ENCODE results near the gene DVL1. TPM values are rescaled to one million over a fixed set of nuclear protein-coding genes. Genes with fewer than 3 reads are reported as not detected.

DVL1 gene
- total RNA-seq, 1 experiment from 2014 or later = 83.9 TPM

DNA sequence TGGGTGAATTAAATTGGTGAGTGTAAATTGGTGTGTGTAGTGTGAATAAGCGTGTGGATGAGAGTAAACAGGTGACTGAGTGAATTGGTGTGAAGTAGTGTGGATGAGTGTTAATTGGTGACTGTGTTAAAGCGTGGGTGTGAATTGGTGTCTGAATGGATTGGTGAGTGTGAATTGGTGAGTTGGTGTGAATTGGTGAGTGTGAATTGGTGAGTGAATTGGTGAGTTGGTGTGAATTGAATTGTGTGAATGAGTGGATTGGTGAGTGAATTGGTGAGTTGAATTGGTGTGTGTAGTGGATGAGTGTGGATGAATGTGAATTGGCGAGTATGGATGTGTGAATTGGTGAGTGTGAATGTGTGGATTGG lies 17.5 kb upstream of the DVL1 start:
- no peak for DNase-seq
- Mint-ChIP-seq H3K27ac (ENCODE audit: unreplicated experiment) (no peak overlapping the region), H3K27me3 (ENCODE audit: unreplicated experiment) (no peaks in the 10 kb centered on the region), H3K36me3 (ENCODE audit: insufficient read depth, unreplicated experiment) (no peaks in the 10 kb centered on the region), H3K4me3 (ENCODE audit: low read depth, unreplicated experiment) (no peak overlapping the region), H3K9me3 (ENCODE audit: low read depth, unreplicated experiment) (no peaks in the 10 kb centered on the region), H3K4me1 (ENCODE audit: low read depth, unreplicated experiment) (no peaks in the 10 kb centered on the region)
- intact Hi-C loops (cut with micrococcal nuclease; ENCODE audit: unreplicated experiment) = no loop called here
- CTCF ChIA-PET = no interaction called here
- BruUV-seq (replicated peaks) = no TSS peak
- TF ChIP-seq CTCF (IDR thresholded peaks at IDR 0.05; ENCODE audit: unreplicated experiment) = no peak

DNA sequence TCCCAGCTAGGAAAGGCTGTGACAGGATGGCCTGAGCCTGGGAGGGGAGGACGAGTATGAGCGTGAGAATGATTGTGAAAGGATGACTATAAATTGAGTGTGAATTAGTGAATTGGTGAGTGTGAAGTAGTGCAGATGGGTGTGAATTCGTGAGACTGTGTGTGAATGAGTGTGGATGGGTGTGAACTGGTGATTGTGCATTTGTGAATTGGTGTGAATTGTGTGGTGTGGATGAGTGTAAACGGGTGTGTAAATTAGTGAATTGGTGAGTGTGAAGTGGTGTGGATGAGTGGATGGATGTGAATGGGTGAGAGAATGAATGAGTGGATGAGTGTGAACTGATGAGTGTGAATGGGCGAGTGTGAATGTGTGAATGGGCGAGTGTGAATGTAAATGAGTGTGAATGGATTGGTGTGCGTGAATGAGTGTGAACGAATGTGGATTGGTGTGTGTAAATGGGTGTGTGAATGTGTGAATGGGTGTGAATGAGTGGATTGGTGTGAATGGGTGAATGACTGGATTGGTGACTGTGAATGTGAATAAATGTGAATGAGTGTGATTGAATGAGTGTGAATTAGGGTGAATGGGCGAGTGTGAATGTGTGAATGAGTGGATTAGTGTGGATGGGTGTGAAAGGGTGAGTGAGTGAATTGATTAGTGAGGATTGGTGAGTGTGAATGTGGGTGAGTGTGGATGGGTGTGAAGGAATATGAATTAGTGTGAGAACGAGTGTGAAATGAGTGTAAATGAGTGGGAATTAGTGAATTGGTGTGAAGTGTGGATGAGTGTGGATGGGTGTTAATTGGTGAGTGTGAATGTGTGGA lies 16.9 kb upstream of the DVL1 start:
- CTCF ChIA-PET = no interaction called here
- Mint-ChIP-seq H3K27me3 (ENCODE audit: unreplicated experiment) (peaks cover 4% of the 10 kb centered on the region), H3K36me3 (ENCODE audit: insufficient read depth, unreplicated experiment) (no peaks in the 10 kb centered on the region), H3K4me3 (ENCODE audit: low read depth, unreplicated experiment) (no peak overlapping the region), H3K4me1 (ENCODE audit: low read depth, unreplicated experiment) (peaks cover 2% of the 10 kb centered on the region), H3K9me3 (ENCODE audit: low read depth, unreplicated experiment) (no peaks in the 10 kb centered on the region), H3K27ac (ENCODE audit: unreplicated experiment) (no peak overlapping the region)
- no TSS peak for BruUV-seq (replicated peaks)
- no peak for DNase-seq
- TF ChIP-seq CTCF (IDR thresholded peaks at IDR 0.05; ENCODE audit: unreplicated experiment) = no peak
- intact Hi-C loops (cut with micrococcal nuclease; ENCODE audit: unreplicated experiment) = no loop called here

GRCh38 chr1:1364266-1364665 lies 15.0 kb upstream of the DVL1 start:
- H3K9me3 Mint-ChIP-seq (ENCODE audit: low read depth, unreplicated experiment) = peaks cover 4% of the 10 kb centered on the region
- CTCF ChIA-PET = no interaction called here
- no peak for TF ChIP-seq CTCF (IDR thresholded peaks at IDR 0.05; ENCODE audit: unreplicated experiment)
- H3K27ac Mint-ChIP-seq (ENCODE audit: unreplicated experiment) = no peak overlapping the region
- BruUV-seq (replicated peaks) = no TSS peak
- no peak overlapping the region for H3K4me3 Mint-ChIP-seq (ENCODE audit: low read depth, unreplicated experiment)
- H3K27me3 Mint-ChIP-seq (ENCODE audit: unreplicated experiment) = peaks cover 14% of the 10 kb centered on the region
- intact Hi-C loops (cut with micrococcal nuclease; ENCODE audit: unreplicated experiment) = no loop called here
- DNase-seq = peak; percentile 37
- H3K36me3 Mint-ChIP-seq (ENCODE audit: insufficient read depth, unreplicated experiment) = peaks cover 6% of the 10 kb centered on the region
- H3K4me1 Mint-ChIP-seq (ENCODE audit: low read depth, unreplicated experiment) = peaks cover 10% of the 10 kb centered on the region

GRCh38 chr1:1361982-1362423 lies 12.8 kb upstream of the DVL1 start:
- peaks cover 10% of the 10 kb centered on the region for H3K4me1 Mint-ChIP-seq (ENCODE audit: low read depth, unreplicated experiment)
- H3K27ac Mint-ChIP-seq (ENCODE audit: unreplicated experiment) = no peak overlapping the region
- no peak for DNase-seq
- intact Hi-C loops (cut with micrococcal nuclease; ENCODE audit: unreplicated experiment) = no loop called here
- H3K9me3 Mint-ChIP-seq (ENCODE audit: low read depth, unreplicated experiment) = peaks cover 4% of the 10 kb centered on the region
- peaks cover 14% of the 10 kb centered on the region for H3K27me3 Mint-ChIP-seq (ENCODE audit: unreplicated experiment)
- peaks cover 6% of the 10 kb centered on the region for H3K36me3 Mint-ChIP-seq (ENCODE audit: insufficient read depth, unreplicated experiment)
- TF ChIP-seq CTCF (IDR thresholded peaks at IDR 0.05; ENCODE audit: unreplicated experiment) = no peak
- no peak overlapping the region for H3K4me3 Mint-ChIP-seq (ENCODE audit: low read depth, unreplicated experiment)
- CTCF ChIA-PET = no interaction called here
- no TSS peak for BruUV-seq (replicated peaks)
